GM12878 (cell line): Measurements from ENCODE around the gene PMP22. TPM values are rescaled to one million over a fixed set of nuclear protein-coding genes. Genes with fewer than 3 reads are reported as not detected.

Source experiments
- ATAC-seq: fragments of 200-7000 bp; cut with Tn5 transposase; 3 replicates; pipeline ENCODE4 v1.9.1; 2020; ENCODE audit warnings: mild to moderate bottlenecking, moderate library complexity
- BruUV-seq: library from RNA; stranded (reverse); fragments of 400-500 nt; replicated peaks from 2 replicates; lab custom pipeline; 2021; lab: Mats Ljungman, UMichigan
- CTCF ChIA-PET: fragments of 300-600 bp; sonication (Branson Sonifier 250); formaldehyde crosslinking; extraction: SDS; loops from one replicate; lab custom pipeline; 2021; ENCODE audit warnings: inconsistent platforms; lab: Yijun Ruan, JAX
- POLR2A ChIA-PET: fragments of 350-600 bp; formaldehyde crosslinking; extraction: SDS; loops from one replicate; lab custom pipeline; 2021; ENCODE audit warnings: inconsistent platforms; lab: Charles Lee
- RAD21 ChIA-PET: fragments of 300-600 bp; sonication (Branson Sonifier 250); formaldehyde crosslinking; loops from one replicate; lab custom pipeline; 2023; ENCODE audit warnings: antibody characterized with exemption; ENCODE audit not compliant: unreplicated experiment; lab: Charles Lee
- SMC1A ChIA-PET: fragments of 300-600 bp; sonication (Branson Sonifier 250); formaldehyde crosslinking; loops from one replicate; lab custom pipeline; 2023; ENCODE audit not compliant: unreplicated experiment, uncharacterized antibody; lab: Charles Lee
- DNase-seq: peaks from one replicate; pipeline ENCODE4 v3.0.0-alpha.2; 2011; ENCODE audit warnings: low read depth, low spot score
- FAIRE-seq: peaks from 3 replicates; lab custom pipeline; 2011; peaks lifted over from hg19 to GRCh38; lab: Jason Lieb, UNC
- H2AFZ ChIP-seq: 2 replicates; pipeline ENCODE4 v1.6.0; 2011; ENCODE audit warnings: low read depth, low read length, control low read depth; ENCODE audit not compliant: control insufficient read depth
- H3K27ac ChIP-seq: 2 replicates; pipeline ENCODE4 v1.5.1; 2011; ENCODE audit warnings: control low read depth; ENCODE audit not compliant: control insufficient read depth, insufficient read depth
- H3K27me3 ChIP-seq, 2 experiments: replicated peaks in 1 of 2; 2 replicates each; pipeline versions ENCODE4 v1.6.0 to v1.6.1; 2011; ENCODE audit warnings: low read length in 1 of 2; ENCODE audit not compliant: control insufficient read depth in 2 of 2, insufficient read depth in 2 of 2
- H3K36me3 ChIP-seq, 2 experiments: 2 replicates each; pipeline ENCODE4 v1.5.1; 2011; ENCODE audit warnings: low read length in 1 of 2; ENCODE audit not compliant: control insufficient read depth in 2 of 2, insufficient read depth in 2 of 2
- H3K4me1 ChIP-seq: 2 replicates; pipeline ENCODE4 v1.6.1; 2011; ENCODE audit warnings: mild to moderate bottlenecking, low read length, moderate library complexity, mixed read lengths; ENCODE audit not compliant: control insufficient read depth, insufficient read depth
- H3K4me2 ChIP-seq: 2 replicates; pipeline ENCODE4 v1.6.0; 2011; ENCODE audit warnings: control low read depth; ENCODE audit not compliant: control insufficient read depth, insufficient read depth
- H3K4me3 ChIP-seq: fragments of 200-600 bp; sonication (generic); 2 replicates; pipeline ENCODE4 v1.5.1; 2016
- H3K79me2 ChIP-seq: 2 replicates; pipeline ENCODE4 v1.6.0; 2011; ENCODE audit warnings: low read length; ENCODE audit not compliant: control insufficient read depth, insufficient read depth
- H3K9ac ChIP-seq: 2 replicates; pipeline ENCODE4 v1.8.0; 2011; ENCODE audit warnings: low read length, control low read depth, mixed read lengths; ENCODE audit not compliant: control insufficient read depth, insufficient read depth
- H3K9me3 ChIP-seq: replicated peaks from 3 replicates; pipeline ENCODE4 v1.5.1; 2011; ENCODE audit warnings: mild to moderate bottlenecking, low read length; ENCODE audit not compliant: control insufficient read depth, insufficient read depth
- H4K20me1 ChIP-seq: 2 replicates; pipeline ENCODE4 v1.6.0; 2011; ENCODE audit not compliant: control insufficient read depth, insufficient read depth
- ATF7 ChIP-seq: fragments of 450-650 bp; IDR thresholded peaks from 2 replicates; pipeline ENCODE4 v1.6.1; 2016; ENCODE audit warnings: low read depth, mild to moderate bottlenecking
- GABPA ChIP-seq: IDR thresholded peaks from 2 replicates; pipeline ENCODE4 v1.6.1; 2014; ENCODE audit warnings: antibody characterized with exemption, low read depth, mild to moderate bottlenecking, inconsistent platforms
- IKZF1 ChIP-seq: fragments of 450-650 bp; conservative IDR thresholded peaks from 2 replicates; pipeline ENCODE4 v1.6.1; 2017; ENCODE audit warnings: antibody characterized with exemption, mild to moderate bottlenecking
- IRF5 ChIP-seq: fragments of 450-650 bp; IDR thresholded peaks from 2 replicates; pipeline ENCODE4 v1.6.1; 2017; ENCODE audit warnings: borderline replicate concordance
- MEF2A ChIP-seq: IDR thresholded peaks from 2 replicates; pipeline ENCODE4 v1.6.1; 2011; ENCODE audit warnings: low read depth, mild to moderate bottlenecking, low read length, moderate library complexity; ENCODE audit not compliant: insufficient read depth
- PAX5 ChIP-seq: IDR thresholded peaks from 2 replicates; pipeline ENCODE4 v1.6.1; 2011; ENCODE audit warnings: low read depth, low read length, borderline replicate concordance
- PKNOX1 ChIP-seq: fragments of 450-650 bp; IDR thresholded peaks from 2 replicates; pipeline ENCODE4 v1.6.1; 2016; ENCODE audit warnings: mild to moderate bottlenecking
- RELA ChIP-seq: fragments of 450-650 bp; IDR thresholded peaks from 2 replicates; pipeline ENCODE4 v1.8.0; 2014; ENCODE audit warnings: borderline replicate concordance; ENCODE audit not compliant: partially characterized antibody
- SREBF2 ChIP-seq: IDR thresholded peaks from 2 replicates; pipeline ENCODE4 v1.6.1; 2012; ENCODE audit warnings: mild to moderate bottlenecking, low read length
- USF2 ChIP-seq: IDR thresholded peaks from 2 replicates; pipeline ENCODE4 v1.6.1; 2011; ENCODE audit warnings: low read depth, low read length, improper control_type of control experiment, borderline replicate concordance
- ZNF592 ChIP-seq: fragments of 450-650 bp; IDR thresholded peaks from 2 replicates; pipeline ENCODE4 v1.6.1; 2017; ENCODE audit warnings: mild to moderate bottlenecking, moderate library complexity
- WGBS: methylation state at CpG from one replicate; pipeline ENCODE4 v1.1.6; 2016; ENCODE audit warnings: low lambda C conversion rate; ENCODE audit not compliant: insufficient replicate concordance, insufficient coverage; ENCODE audit errors: missing lambda C conversion rate; 5-methylcytosine and 5-hydroxymethylcytosine counted together
- in situ Hi-C: fragments of 300-500 bp; cut with MboI; formaldehyde crosslinking; loops from 9 replicates; pipeline ENCODE4 v1.14.3; 2018; ENCODE audit warnings: mixed read lengths
- intact Hi-C: fragments of 100-400 bp; cut with micrococcal nuclease; formaldehyde crosslinking; loops from one replicate; pipeline ENCODE4 v1.14.2; 2022; ENCODE audit not compliant: unreplicated experiment
- polyA plus RNA-seq, 11 experiments: library from polyadenylated mRNA; depleted of rRNA in 4 of 11; unstranded in 6 of 11; stranded (reverse) in 5 of 11; fragments of >200 nt; fragmentation: Nextera tagmentation in 4 of 11; fragmentation: Illumina TruSeq in 1 of 11; extraction: Ambion mirVana in 4 of 11; extraction: Trizol in 1 of 11; gene quantifications; 1 replicate in 1 of 11; 2 replicates in 10 of 11; pipeline versions ENCODE4 v1.2.1 to v1.2.3, GENCODE V29; 2011 to 2016; ENCODE audit warnings: inconsistent platforms in 2 of 11, missing spikeins in 2 of 11, low read depth in 1 of 11
- total RNA-seq, 4 experiments: library from RNA; depleted of rRNA in 3 of 4; stranded (reverse); fragments of >200 nt in 3 of 4; fragmentation: Illumina TruSeq in 1 of 4; extraction: Trizol in 1 of 4; gene quantifications; 2 replicates each; pipeline versions ENCODE4 v1.2.1 to v1.2.3, GENCODE V29; 2013 to 2021

The PMP22 gene
- total and polyA plus RNA-seq, 10 of the 15 experiments (the other 5 are each of a cell fraction or from before 2014, with no cell fraction given), result 0.59 TPM; not detected in 9

- TF ChIP-seq SREBF2 (no peak), MEF2A (no peak), IKZF1 (no peak), IRF5 (no peak), RELA (no peak), PKNOX1 (no peak), GABPA (no peak)
- TF ChIP-seq, all 136 proteins: peak for 0
These were observed 4.1 kb upstream of the PMP22 start (continued) for GRCh38 chr17:15269087-15269779.

- no peak overlapping the region for H3K4me2 ChIP-seq
- TF ChIP-seq ZNF592 (no peak), ATF7 (no peak), PAX5 (no peak), USF2 (no peak)
- ChIA-PET RAD21 (no interaction called here), SMC1A (no interaction called here), CTCF (no interaction called here), POLR2A (no interaction called here)
- H3K4me1 ChIP-seq, result no peaks in the 10 kb centered on the region
- H2AFZ ChIP-seq, result no peak overlapping the region
- no peak for FAIRE-seq
- WGBS, result 0% methylated on average over 1 of the region's 1 CpG
- no peak overlapping the region for H3K9ac ChIP-seq
- no TSS peak for BruUV-seq
- ATAC-seq, result no peak
- H3K9me3 ChIP-seq, result no peaks in the 10 kb centered on the region
- DNase-seq, result no peak
- H3K36me3 ChIP-seq, result no peaks in the 10 kb centered on the region
- no peaks in the 10 kb centered on the region for H4K20me1 ChIP-seq
- no peaks in the 10 kb centered on the region for H3K27me3 ChIP-seq
- in situ Hi-C loops, result loop anchor here (25.0 kb wide), 1 partner anchor 719 kb away; the partner anchor contains the start of genes TTC19 and ZSWIM7
- H3K79me2 ChIP-seq, result no peaks in the 10 kb centered on the region
- intact Hi-C loops, result no loop called here
- H3K4me3 ChIP-seq, result no peak overlapping the region
- no peak overlapping the region for H3K27ac ChIP-seq
These were observed 3.3 kb upstream of the PMP22 start for GRCh38 chr17:15268461-15268860.
